ENCODE results near the gene SPDYE1.
"Not testable (repeated sequence)": the region's sequence is repeated elsewhere in the genome, so short reads cannot be mapped to it uniquely, and the experiment has no call there.

SPDYE1 gene

DNA sequence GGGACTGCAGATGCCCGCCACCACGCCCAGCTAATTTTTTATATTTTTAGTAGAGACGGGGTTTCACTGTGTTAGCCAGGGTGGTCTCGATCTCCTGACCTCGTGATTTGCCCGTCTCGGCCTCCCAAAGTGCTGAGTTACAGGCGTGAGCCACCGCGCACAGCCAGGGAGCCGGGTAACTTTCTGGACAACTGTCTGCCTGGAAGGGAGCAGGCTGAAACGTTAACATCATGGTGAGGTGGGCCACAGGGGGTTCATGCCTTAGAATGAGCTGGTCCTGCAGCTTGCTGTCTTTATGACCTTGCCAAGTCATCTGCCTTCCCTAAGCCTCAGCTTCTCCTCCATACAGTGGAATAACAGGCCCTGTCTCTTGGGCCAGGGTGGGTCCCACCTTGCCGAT, 33.6 kb downstream of the SPDYE1 start:
- not testable (repeated sequence) for H3K36me3 ChIP-seq (ENCODE audit: control insufficient read depth, insufficient read depth, low read length); H3K4me1 ChIP-seq (ENCODE audit: control insufficient read depth, insufficient read depth, low read length); H3K4me3 ChIP-seq (ENCODE audit: low read length); DNase-seq (ENCODE audit: low read depth, low spot score); H3K27me3 ChIP-seq (ENCODE audit: control insufficient read depth, insufficient read depth, low read length); H3K9me3 ChIP-seq (ENCODE audit: control insufficient read depth, insufficient read depth, low read length); H3K27ac ChIP-seq (ENCODE audit: low read length)
- WGBS (ENCODE audit: insufficient coverage, insufficient read length): no CpG with 5 or more reads among the region's 13 CpGs

- H3K4me3 ChIP-seq (ENCODE audit: low read length); H3K27me3 ChIP-seq (ENCODE audit: control insufficient read depth, insufficient read depth, low read length); H3K9me3 ChIP-seq (ENCODE audit: control insufficient read depth, insufficient read depth, low read length); DNase-seq (ENCODE audit: low read depth, low spot score); H3K4me1 ChIP-seq (ENCODE audit: control insufficient read depth, insufficient read depth, low read length); H3K36me3 ChIP-seq (ENCODE audit: control insufficient read depth, insufficient read depth, low read length); H3K27ac ChIP-seq (ENCODE audit: low read length): not testable (repeated sequence)
- no CpG with 5 or more reads among the region's 6 CpGs for WGBS (ENCODE audit: insufficient coverage, insufficient read length)
Measured at GRCh38 chr7:44032031-44032430, 34.3 kb downstream of the SPDYE1 start.

DNA sequence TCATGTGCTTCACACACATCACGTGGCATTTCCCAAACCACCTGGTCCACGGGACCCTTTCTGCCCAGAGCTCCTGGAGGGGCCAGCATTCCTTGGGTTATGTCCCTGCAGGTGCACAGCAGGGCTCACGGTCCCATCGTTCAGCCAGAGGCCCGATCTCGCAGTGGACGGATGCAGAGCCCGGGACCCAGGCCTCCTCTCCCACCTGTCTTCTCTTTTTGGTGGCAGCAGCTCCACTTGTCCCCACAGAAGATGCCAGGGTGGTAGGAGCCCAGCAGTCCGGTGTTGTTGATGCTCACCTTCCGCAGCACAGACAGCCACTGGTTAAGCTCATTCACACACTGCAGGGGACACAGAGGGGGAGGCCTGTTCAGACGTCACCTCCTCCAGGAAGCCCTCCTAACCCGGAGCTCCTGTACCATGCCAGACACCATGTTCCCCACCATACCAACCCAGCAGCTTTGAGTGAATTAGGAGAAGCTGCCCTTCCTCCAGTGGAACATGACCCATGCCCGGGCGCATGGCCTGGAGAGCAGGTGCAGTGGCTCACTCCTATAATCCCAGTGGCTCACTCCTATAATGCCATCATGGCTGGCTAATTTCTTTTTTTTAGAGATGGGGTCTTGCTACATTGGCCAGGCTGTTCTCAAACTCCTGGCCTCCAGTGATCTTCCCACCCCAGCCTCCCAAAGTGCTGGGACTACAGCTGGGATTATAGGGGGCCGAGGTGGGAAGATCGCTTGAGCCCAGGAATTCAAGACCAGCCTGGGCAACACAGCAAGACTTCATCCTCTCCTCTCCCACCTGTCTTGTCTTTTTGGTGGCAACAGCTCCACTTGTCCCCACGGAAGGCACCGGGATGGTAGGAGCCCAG, 36.5 kb downstream of the SPDYE1 start:
- H3K9me3 ChIP-seq (ENCODE audit: control insufficient read depth, insufficient read depth, low read length); H3K27ac ChIP-seq (ENCODE audit: low read length); H3K36me3 ChIP-seq (ENCODE audit: control insufficient read depth, insufficient read depth, low read length); H3K4me1 ChIP-seq (ENCODE audit: control insufficient read depth, insufficient read depth, low read length); DNase-seq (ENCODE audit: low read depth, low spot score); H3K4me3 ChIP-seq (ENCODE audit: low read length); H3K27me3 ChIP-seq (ENCODE audit: control insufficient read depth, insufficient read depth, low read length): not testable (repeated sequence)
- no CpG with 5 or more reads among the region's 18 CpGs for WGBS (ENCODE audit: insufficient coverage, insufficient read length)

- H3K4me1 ChIP-seq (ENCODE audit: control insufficient read depth, insufficient read depth, low read length); H3K9me3 ChIP-seq (ENCODE audit: control insufficient read depth, insufficient read depth, low read length); DNase-seq (ENCODE audit: low read depth, low spot score); H3K27ac ChIP-seq (ENCODE audit: low read length); H3K27me3 ChIP-seq (ENCODE audit: control insufficient read depth, insufficient read depth, low read length); H3K4me3 ChIP-seq (ENCODE audit: low read length); H3K36me3 ChIP-seq (ENCODE audit: control insufficient read depth, insufficient read depth, low read length): not testable (repeated sequence)
- no CpG with 5 or more reads among the region's 10 CpGs for WGBS (ENCODE audit: insufficient coverage, insufficient read length)
Measured at GRCh38 chr7:44036364-44036763, 38.7 kb downstream of the SPDYE1 start.

GRCh38 chr7:44037951-44038350, 40.3 kb downstream of the SPDYE1 start:
- not testable (repeated sequence) for H3K4me3 ChIP-seq (ENCODE audit: low read length); H3K27ac ChIP-seq (ENCODE audit: low read length); H3K36me3 ChIP-seq (ENCODE audit: control insufficient read depth, insufficient read depth, low read length); DNase-seq (ENCODE audit: low read depth, low spot score); H3K27me3 ChIP-seq (ENCODE audit: control insufficient read depth, insufficient read depth, low read length); H3K4me1 ChIP-seq (ENCODE audit: control insufficient read depth, insufficient read depth, low read length); H3K9me3 ChIP-seq (ENCODE audit: control insufficient read depth, insufficient read depth, low read length)
- WGBS (ENCODE audit: insufficient coverage, insufficient read length): no CpG with 5 or more reads among the region's 2 CpGs

GRCh38 chr7:44038553-44038952, 40.9 kb downstream of the SPDYE1 start:
- WGBS (ENCODE audit: insufficient coverage, insufficient read length): no CpG with 5 or more reads among the region's 12 CpGs
- H3K27ac ChIP-seq (ENCODE audit: low read length); H3K4me3 ChIP-seq (ENCODE audit: low read length); H3K36me3 ChIP-seq (ENCODE audit: control insufficient read depth, insufficient read depth, low read length); H3K9me3 ChIP-seq (ENCODE audit: control insufficient read depth, insufficient read depth, low read length); H3K27me3 ChIP-seq (ENCODE audit: control insufficient read depth, insufficient read depth, low read length); DNase-seq (ENCODE audit: low read depth, low spot score); H3K4me1 ChIP-seq (ENCODE audit: control insufficient read depth, insufficient read depth, low read length): not testable (repeated sequence)

- not testable (repeated sequence) for H3K27ac ChIP-seq (ENCODE audit: low read length); DNase-seq (ENCODE audit: low read depth, low spot score); H3K4me1 ChIP-seq (ENCODE audit: control insufficient read depth, insufficient read depth, low read length); H3K9me3 ChIP-seq (ENCODE audit: control insufficient read depth, insufficient read depth, low read length); H3K36me3 ChIP-seq (ENCODE audit: control insufficient read depth, insufficient read depth, low read length); H3K27me3 ChIP-seq (ENCODE audit: control insufficient read depth, insufficient read depth, low read length)
- peak overlapping the region; percentile 3; the same call in 1 of the 2 replicates for H3K4me3 ChIP-seq (ENCODE audit: low read length)
- WGBS (ENCODE audit: insufficient coverage, insufficient read length): no CpG with 5 or more reads among the region's 26 CpGs
Measured at GRCh38 chr7:44038961-44039558, 41.4 kb downstream of the SPDYE1 start.

DNA sequence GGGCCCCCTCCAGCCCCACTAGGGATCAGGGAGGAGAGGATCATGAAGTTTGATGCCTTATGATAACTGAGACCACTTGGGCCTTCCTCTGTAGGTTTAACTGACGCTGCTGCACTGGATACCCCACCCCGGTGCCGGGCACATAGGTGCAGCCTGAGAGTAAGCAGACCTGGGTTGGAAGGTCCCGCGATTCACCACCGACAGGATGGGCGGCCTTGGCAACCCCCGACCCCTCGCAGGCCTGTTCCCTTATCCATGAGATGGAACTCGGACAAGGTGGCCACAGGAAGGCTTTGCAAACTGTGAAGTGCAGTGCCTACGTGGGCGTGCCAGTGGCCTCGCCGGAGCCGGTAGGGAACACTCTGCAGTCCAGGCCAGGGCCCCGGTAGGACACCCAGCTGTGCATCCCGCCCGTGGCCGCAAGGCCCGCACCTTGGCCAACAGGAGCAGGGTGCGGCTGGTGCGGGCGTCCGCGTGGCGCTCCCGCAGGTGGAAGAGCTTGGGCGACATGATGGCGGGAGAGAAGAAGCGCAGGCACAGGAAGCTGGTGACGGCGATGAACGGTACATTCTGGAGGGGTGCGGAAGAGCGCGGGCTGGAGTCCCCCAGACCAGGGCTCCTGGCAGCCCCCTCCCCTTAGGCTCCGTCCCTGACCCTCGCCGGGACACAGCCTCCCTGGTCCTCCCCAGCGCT, 42.2 kb downstream of the SPDYE1 start:
- H3K9me3 ChIP-seq (ENCODE audit: control insufficient read depth, insufficient read depth, low read length); H3K27me3 ChIP-seq (ENCODE audit: control insufficient read depth, insufficient read depth, low read length); H3K27ac ChIP-seq (ENCODE audit: low read length); H3K36me3 ChIP-seq (ENCODE audit: control insufficient read depth, insufficient read depth, low read length); DNase-seq (ENCODE audit: low read depth, low spot score); H3K4me1 ChIP-seq (ENCODE audit: control insufficient read depth, insufficient read depth, low read length): not testable (repeated sequence)
- no CpG with 5 or more reads among the region's 40 CpGs for WGBS (ENCODE audit: insufficient coverage, insufficient read length)
- H3K4me3 ChIP-seq (ENCODE audit: low read length): peak overlapping the region; percentile 30; the same call in 1 of the 2 replicates

- DNase-seq (ENCODE audit: low read depth, low spot score); H3K9me3 ChIP-seq (ENCODE audit: control insufficient read depth, insufficient read depth, low read length); H3K4me1 ChIP-seq (ENCODE audit: control insufficient read depth, insufficient read depth, low read length); H3K36me3 ChIP-seq (ENCODE audit: control insufficient read depth, insufficient read depth, low read length); H3K27ac ChIP-seq (ENCODE audit: low read length); H3K27me3 ChIP-seq (ENCODE audit: control insufficient read depth, insufficient read depth, low read length): not testable (repeated sequence)
- WGBS (ENCODE audit: insufficient coverage, insufficient read length): no CpG with 5 or more reads among the region's 46 CpGs
- peak overlapping the region; percentile 30; the same call in 1 of the 2 replicates for H3K4me3 ChIP-seq (ENCODE audit: low read length)
Measured at GRCh38 chr7:44040493-44040891, 42.8 kb downstream of the SPDYE1 start.

GRCh38 chr7:44042221-44042620, 44.5 kb downstream of the SPDYE1 start:
- Histone ChIP-seq H3K27me3 (ENCODE audit: control insufficient read depth, insufficient read depth, low read length) (no peaks in the 10 kb centered on the region; the same call in 1 of the 2 replicates), H3K4me1 (ENCODE audit: control insufficient read depth, insufficient read depth, low read length) (0 out of 2 replicates have a peak, but pooled peaks cover 1% of the 10 kb centered on the region), H3K4me3 (ENCODE audit: low read length) (no peak overlapping the region), H3K27ac (ENCODE audit: low read length) (no peak overlapping the region), H3K36me3 (ENCODE audit: control insufficient read depth, insufficient read depth, low read length) (peaks cover 6% of the 10 kb centered on the region; the same call in 1 of the 2 replicates), H3K9me3 (ENCODE audit: control insufficient read depth, insufficient read depth, low read length) (no peaks in the 10 kb centered on the region)
- no peak for DNase-seq (ENCODE audit: low read depth, low spot score)
- WGBS (ENCODE audit: insufficient coverage, insufficient read length): no CpG with 5 or more reads among the region's 2 CpGs
